Midbrain (tissue), 1 donor: Measurements from ENCODE around the gene SIDT2.

Source experiments
- DNase-seq: peaks from one replicate; lab custom pipeline; 2025; lab: John Stamatoyannopoulos, UW

Gene SIDT2

DNA sequence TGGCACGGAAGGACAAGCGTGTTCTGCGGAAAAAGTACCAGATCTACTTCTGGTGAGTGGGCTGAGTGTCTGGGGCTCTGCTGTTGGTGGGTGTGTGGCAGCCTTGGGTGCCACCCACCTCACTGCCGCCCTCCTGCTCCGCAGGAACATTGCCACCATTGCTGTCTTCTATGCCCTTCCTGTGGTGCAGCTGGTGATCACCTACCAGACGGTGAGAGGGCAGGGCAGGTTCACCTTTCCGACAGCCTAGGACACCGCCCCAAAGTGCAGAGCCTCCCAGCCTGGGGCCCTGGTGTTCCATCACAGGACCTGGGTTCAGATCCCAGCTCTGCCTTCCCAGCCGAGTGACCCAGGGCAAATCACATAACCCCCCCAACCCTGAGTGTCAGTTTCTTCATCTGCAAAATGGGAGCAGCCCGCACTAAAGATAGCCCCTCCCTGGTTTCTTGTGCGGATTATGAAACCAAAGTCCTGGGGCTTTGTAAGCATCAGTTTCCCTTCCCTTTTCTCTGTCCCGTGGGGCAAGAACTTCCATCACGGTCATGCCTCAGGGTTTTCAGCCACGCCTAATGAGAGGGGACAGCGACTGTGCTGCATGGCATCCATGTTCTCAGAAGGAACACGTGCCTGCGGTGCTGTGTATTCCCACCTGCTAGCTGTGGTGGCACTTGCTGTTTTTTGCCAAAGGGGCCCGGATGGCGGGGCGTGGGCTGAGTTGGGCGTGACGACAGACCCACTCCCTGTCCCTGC lies 10.8 kb downstream of the SIDT2 start:
- no peak for DNase-seq

DNA sequence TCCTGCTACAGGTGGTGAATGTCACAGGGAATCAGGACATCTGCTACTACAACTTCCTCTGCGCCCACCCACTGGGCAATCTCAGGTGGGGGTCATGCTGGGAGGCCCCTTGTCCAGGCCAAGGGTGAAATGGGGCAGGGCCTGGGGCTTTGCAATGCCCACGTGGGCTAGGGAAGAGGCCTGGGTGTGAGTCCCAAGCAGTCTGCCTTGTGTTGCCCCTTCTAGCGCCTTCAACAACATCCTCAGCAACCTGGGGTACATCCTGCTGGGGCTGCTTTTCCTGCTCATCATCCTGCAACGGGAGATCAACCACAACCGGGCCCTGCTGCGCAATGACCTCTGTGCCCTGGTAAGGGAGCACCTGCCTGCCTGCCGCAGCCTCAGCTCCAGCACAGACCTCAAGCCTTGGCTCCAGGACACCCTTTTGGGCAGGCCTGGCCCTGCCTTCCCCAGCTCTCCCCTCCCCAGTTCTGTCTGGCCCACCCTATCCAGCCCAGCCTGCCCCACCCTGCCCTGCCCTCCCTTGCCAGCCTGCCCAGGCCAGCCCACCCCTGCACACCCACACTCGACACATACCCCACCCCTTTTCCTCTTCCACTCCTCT lies 11.5 kb downstream of the SIDT2 start:
- DNase-seq = no peak

DNA sequence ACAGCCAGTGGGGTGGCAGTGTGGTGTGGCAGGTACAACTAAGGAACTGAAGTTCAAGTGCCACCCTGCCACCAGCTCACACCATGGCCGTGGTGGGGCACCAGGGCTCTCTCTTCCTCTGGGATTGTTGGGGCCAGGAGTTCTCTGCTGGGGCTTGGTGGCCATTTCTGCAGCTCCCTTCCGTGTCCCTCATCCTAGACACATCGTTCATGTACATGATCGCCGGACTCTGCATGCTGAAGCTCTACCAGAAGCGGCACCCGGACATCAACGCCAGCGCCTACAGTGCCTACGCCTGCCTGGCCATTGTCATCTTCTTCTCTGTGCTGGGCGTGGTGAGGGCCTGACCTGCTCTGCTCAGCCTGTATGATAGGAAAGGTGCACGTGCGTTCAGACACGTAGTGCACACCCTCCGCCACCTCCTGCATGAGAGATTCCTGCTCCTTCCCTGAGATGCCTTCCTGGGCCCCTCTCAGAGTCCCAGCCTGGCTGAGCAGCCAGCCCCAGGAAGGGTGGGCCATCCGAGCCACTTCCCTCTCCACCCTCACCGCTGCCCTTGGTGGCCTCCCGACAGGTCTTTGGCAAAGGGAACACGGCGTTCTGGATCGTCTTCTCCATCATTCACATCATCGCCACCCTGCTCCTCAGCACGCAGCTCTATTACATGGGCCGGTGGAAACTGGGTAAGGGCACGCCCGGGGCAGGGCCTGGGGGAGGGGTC lies 13.3 kb downstream of the SIDT2 start:
- no peak for DNase-seq

DNA sequence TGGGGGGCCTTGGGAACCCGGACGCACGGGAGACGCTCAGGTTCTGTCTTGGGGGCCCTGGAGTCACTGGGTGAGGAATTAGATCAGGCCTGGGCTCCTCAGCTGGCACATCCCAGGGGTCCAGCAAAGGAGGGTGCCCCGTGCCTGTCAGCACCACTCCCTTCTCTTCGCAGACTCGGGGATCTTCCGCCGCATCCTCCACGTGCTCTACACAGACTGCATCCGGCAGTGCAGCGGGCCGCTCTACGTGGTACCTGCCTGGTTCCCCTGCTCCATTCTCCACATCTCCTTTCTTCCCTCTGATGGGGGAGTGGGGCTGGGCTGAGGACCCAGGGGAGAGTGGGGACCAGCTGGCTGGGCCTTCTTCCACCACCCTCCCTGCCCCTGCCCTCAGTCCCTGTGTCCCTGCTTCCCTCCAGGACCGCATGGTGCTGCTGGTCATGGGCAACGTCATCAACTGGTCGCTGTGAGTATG lies 13.9 kb downstream of the SIDT2 start:
- DNase-seq = no peak

DNA sequence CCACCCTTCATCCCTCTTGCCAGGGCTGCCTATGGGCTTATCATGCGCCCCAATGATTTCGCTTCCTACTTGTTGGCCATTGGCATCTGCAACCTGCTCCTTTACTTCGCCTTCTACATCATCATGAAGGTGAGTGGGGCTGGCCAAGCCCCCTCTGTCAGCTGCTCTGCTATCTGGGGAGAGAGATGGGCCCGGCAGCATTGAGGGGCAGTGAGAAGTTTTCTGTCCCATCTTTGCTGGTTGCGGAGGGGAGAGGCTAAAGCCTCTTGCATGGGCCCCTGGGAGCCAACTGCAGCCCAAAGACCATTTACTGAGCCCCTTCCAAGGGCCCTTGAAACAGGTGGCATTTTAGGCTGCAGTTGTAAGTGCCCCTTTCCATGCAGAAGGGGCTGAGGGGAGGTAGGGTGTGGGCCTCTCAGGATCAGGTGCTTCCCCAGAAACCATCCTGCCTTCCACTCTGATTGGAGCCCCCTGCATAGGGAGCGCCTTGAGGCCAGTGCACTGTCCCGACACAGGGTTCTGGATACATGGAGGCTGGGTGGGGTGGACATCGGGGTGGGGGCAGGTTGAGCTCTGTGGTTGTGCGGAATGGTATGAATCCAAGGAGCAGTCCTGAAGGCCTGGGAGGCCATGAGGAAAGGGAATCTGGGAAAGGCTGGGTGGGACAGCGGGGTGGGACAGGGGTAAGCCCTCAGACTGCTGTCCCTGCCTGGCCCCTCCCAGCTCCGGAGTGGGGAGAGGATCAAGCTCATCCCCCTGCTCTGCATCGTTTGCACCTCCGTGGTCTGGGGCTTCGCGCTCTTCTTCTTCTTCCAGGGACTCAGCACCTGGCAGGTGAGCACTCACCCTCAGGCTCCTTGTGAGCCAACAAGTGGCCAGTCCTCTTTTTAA lies 14.8 kb downstream of the SIDT2 start:
- no peak for DNase-seq

DNA sequence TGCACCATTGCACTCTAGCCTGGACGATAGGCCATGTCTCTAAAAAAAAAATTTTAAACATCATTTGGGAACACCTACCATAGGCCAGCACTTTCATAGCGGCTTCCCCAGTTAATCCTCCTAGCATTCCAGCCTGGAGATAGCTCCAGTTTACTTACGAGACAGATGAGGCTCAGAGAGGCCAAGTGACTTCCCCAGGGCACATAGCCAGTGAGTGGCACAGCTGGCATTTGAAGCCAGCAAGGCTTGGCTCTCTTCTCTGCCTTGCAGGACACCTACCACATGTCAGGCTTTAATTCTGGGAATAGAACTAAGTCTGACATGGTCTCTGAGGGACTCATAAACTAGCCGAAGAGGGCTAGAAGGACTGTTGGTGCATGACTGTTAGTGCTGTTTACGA lies 15.7 kb downstream of the SIDT2 start:
- DNase-seq = no peak

DNA sequence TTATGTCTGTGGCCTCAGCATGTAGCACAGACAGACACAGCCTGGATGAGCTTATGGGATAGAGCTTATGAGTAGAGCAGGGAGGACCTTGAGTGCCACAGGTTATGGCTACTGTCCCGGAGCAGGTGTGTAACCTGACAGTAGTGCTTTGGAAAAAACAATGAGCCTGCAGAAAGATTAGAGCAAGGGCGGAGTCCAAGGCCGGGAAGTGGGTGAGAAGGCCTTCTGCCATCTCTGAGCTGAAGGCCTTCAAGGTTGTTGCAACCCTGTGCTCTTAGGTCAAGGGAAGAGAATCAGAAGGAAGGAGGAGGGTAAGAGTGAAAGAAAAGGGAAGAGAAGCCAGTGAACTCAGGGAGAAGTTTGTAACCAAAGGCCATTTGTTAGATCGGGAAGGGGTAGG lies 16.7 kb downstream of the SIDT2 start:
- no peak for DNase-seq

DNA sequence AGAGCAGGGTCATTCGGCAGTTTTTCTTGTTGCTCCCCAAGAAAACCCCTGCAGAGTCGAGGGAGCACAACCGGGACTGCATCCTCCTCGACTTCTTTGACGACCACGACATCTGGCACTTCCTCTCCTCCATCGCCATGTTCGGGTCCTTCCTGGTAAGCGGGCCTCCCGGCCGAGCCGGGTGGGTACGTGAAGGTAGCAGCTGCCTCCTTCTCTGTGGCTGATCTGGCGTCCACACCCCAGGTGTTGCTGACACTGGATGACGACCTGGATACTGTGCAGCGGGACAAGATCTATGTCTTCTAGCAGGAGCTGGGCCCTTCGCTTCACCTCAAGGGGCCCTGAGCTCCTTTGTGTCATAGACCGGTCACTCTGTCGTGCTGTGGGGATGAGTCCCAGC lies 17.2 kb downstream of the SIDT2 start:
- DNase-seq = no peak

DNA sequence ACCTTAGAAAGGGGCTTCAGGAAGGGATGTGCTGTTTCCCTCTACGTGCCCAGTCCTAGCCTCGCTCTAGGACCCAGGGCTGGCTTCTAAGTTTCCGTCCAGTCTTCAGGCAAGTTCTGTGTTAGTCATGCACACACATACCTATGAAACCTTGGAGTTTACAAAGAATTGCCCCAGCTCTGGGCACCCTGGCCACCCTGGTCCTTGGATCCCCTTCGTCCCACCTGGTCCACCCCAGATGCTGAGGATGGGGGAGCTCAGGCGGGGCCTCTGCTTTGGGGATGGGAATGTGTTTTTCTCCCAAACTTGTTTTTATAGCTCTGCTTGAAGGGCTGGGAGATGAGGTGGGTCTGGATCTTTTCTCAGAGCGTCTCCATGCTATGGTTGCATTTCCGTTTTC lies 18.5 kb downstream of the SIDT2 start:
- no peak for DNase-seq

DNA sequence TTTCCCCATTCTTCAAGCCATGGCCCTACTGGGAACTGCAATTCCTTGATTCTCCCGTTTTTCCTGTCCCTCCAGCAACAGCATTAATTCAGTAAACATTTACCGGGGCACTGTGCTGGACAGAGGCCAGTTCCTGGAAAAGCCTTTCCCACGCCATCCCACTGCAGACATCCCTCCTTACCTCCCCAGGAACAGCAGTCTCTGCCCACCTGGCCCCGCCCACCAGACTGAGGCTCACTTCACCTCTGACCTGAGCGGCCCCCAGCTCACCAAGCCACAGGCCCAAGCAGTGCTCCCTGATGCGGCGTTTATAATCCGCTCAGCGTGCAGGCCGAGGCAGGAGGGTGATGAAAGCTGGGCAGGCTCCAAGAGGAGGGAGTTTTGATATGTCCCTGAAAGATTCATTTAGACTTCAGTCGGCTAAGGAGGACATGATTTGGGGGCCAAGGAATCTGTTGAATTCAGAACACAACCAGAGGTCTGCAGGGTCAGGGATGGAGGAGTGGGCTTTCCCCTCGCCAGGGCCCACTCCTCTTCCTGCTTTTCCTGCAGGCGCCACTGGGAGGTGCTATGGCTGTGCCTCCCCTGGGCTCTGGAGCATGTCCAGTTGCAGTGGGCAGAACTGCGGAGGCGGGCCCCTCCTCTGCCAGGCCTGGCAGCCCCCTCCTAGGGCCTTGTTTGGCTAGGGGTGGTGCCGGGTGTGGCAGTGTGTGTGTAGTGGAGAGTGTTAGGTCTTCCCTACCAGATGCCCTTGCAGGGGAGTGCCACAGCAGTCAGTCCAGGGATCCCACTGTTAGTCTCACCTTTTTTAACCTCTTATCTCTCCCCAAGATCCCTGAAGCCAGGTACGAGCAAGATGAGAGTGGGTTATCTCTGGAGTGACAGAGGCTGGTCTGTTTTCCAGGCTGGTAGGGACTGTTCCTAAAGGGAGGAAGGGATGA lies 19.2 kb downstream of the SIDT2 start:
- DNase-seq = no peak

DNA sequence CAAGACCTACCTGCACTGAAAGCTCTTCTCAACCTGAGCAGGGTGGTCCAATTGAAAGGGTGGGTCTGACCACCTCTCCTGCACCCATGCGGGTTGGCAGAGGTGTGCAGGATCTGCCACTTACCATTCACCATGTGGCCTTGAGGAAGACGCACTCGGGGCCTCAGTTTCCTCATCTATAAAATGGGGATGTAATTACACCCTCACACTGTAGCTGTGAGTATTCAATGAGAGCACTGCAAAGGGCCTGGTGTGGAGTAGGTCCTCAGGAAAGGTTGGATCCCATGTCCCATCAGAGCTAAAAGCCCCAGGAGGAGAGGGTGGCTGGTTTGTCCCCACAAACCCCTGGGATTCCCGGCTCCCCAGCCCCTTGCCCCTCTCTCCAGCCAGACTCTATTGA lies 20.1 kb downstream of the SIDT2 start:
- no peak for DNase-seq

DNA sequence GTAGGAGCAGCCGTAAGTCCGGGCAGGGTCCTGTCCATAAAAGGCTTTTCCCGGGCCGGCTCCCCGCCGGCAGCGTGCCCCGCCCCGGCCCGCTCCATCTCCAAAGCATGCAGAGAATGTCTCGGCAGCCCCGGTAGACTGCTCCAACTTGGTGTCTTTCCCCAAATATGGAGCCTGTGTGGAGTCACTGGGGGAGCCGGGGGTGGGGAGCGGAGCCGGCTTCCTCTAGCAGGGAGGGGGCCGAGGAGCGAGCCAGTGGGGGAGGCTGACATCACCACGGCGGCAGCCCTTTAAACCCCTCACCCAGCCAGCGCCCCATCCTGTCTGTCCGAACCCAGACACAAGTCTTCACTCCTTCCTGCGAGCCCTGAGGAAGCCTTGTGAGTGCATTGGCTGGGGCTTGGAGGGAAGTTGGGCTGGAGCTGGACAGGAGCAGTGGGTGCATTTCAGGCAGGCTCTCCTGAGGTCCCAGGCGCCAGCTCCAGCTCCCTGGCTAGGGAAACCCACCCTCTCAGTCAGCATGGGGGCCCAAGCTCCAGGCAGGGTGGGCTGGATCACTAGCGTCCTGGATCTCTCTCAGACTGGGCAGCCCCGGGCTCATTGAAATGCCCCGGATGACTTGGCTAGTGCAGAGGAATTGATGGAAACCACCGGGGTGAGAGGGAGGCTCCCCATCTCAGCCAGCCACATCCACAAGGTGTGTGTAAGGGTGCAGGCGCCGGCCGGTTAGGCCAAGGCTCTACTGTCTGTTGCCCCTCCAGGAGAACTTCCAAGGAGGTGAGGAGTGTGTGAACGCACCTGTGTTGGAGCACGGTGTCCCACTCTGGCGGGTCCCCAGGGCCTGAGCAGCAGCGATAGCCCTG lies 20.7 kb downstream of the SIDT2 start, which contains the start of gene TAGLN:
Gene TAGLN, plus strand, starts transcription at position 318 of the 863 bp plus-strand sequence. CDS start 3,644 bp downstream, outside the sequence.
- DNase-seq = no peak

DNA sequence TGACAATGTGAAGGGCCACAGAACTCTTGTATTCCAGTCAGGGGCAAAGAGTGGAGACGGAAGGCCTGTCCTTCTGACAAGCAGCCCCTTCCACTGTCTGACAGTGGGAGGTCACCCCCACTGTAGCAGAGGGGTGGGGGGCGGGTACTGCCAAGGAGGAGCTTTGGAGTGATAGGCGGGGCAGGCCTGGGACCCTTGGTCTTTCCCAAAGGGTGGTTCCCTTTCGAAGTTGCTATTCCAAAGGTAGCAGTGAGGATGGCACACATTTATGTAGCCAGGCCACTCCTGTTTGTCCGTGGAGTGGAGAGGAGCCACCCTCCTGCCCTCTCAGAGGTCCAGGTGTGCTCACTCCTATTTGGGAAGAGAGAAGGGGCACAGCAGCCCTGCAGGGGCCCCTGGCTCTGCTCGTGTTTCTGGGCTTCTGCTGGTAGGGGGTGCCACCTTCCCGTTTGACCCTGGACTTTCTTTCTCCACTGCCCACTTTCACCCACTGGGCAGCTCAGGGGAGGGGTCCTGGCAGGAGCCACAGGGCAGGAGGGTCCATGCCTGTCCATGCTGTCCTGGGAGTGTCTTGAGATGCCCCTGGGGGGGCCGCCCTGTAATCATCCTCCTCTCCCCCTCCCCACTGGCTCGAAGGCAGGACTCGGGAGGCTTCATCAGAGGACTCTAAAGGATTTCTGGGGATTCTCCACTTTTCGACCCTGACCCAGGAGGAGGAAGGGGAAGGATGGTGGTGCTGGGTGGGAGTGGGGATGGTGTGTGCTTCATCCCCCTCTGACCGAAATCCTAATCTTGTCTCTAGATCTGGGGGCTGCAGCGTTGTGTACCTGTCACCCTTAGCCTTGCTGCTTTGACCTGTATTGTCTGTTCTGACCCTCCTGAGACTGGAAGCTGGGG lies 21.6 kb downstream of the SIDT2 start:
- DNase-seq = no peak

DNA sequence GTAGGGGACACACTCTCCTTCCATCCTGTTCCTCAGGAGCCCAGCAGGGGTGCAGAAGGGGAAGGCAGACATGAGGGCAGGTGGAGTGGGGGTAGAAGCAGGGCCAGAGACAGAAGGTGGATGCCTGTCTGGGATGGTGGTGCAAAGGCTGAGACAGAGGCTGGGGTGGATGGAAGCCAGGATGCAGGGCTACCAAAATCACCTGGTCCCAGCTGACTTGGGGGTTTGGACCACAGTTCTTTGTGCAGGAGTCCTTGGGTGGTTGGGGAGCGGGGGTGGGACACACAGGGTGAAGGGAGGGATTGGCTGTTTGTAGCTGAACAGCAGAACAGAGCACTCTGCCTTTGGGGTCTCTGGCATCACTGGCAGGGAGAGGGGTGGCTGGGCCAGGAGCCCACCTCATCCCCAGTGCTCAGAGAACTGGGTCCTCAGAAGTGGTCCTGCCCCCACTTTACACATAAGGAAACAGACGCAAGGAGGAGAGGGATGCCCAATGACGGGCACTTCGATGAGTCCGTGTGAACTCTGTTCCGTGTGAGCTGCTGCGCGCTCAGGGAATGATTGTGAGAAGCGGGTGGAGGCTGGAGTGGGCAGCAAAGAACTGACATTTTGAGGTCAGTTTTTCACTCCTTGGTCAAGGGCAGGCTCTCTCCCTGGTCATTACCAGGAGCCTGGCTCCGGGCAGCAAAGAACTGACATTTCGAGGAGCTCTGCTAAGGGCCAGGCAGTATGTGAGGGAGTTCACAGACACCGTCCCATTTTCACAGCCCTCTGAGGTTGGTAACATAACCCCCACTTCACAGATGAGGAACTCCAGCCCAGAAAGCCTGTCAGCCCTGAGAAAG lies 22.5 kb downstream of the SIDT2 start:
- DNase-seq = no peak

DNA sequence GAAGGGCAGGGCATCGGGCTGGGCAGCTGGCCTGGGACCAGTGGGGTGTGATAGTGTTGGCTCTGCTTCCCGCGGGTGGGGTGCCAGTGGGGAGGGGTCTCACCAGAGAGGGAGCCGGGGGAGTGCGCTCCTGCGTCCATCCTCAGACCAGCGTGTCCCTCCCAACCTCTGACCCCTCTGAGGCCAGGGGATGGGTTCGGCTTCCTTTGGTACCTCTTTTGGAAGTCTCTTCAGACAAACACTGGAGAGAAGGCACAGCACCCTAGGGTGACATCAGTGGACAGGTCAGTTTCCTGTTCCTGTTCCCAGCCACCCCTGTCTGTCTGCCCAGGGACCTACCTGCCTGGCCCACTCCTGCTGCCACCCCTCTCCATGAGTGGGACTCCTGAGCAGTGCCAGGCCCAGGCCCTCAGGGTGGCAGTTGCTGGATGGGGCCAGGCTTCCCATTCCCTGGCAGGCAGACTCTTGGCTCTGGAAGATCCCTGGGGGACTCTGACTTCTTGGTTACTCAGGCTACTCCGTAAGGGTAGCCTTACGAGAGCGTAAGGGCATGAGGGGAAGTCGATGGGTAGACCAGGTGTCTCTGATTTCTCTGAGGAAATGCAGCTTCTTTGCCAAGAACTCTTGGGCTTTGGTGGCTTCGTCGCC lies 23.2 kb downstream of the SIDT2 start:
- DNase-seq = no peak

DNA sequence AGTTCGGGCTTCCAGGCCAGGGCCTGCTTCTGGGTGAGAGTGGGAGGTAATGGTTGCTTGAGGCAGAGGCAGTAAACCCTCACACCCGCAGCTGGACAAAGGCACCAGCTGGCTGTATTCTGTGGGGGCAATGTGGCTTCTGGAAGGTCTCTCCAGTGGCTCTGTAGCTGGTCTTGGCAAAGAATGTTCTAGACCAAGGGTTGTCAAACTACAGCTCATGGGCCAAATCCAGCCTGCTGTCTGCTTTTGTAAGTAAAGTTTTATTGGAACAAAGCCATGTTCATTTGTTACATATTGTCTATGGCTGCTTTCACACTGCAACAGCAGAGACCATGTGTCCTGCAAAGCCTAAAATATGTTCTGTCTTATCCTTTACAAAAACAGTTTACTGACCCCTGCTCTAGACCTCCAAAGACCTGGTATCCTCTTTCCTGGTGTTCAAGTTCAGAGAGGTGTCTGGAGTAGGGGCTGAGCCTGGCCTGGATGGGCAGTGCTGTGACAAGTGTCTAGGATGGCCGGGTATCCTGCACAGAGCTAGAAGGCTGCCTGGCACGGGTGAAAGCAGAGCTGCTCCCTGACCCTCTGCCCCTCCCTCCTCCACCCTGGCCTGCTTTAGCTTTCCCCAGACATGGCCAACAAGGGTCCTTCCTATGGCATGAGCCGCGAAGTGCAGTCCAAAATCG lies 24.0 kb downstream of the SIDT2 start:
- DNase-seq = no peak

DNA sequence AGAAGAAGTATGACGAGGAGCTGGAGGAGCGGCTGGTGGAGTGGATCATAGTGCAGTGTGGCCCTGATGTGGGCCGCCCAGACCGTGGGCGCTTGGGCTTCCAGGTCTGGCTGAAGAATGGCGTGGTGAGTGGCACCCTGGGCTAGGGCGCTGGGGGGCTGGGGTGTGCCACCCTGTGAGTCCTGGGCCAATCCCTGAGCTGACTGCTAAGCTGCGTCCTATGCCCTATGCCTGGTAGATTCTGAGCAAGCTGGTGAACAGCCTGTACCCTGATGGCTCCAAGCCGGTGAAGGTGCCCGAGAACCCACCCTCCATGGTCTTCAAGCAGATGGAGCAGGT lies 24.5 kb downstream of the SIDT2 start:
- DNase-seq = no peak
